Astrocyte of the cerebellum (primary cell): ENCODE measurements around the gene LCN6.

Experiments used
- DNase-seq: peaks from one replicate; pipeline ENCODE4 v3.0.0-alpha.2; 2011; ENCODE audit warnings: low read depth
- H3K4me3 ChIP-seq: 2 replicates; pipeline ENCODE4 v1.5.1; 2011; ENCODE audit warnings: mild to moderate bottlenecking, low read depth, low read length, moderate library complexity
- in situ Hi-C: cut with HindIII; loops from 2 replicates; pipeline ENCODE4 v1.10.0; 2017; ENCODE audit warnings: low sequenced_read_pairs
- TF ChIP-seq, protein P1 (sequence below): IDR thresholded peaks from 2 replicates; pipeline ENCODE4 v1.5.1; 2012; ENCODE audit warnings: low read length, low read depth, moderate library complexity, mild to moderate bottlenecking; ENCODE audit errors: missing control alignments

Gene LCN6

GRCh38 chr9:136743639-136744211, 4.6 kb downstream of the LCN6 start:
- in situ Hi-C loops = no loop called here
- TF ChIP-seq, protein P1, sequence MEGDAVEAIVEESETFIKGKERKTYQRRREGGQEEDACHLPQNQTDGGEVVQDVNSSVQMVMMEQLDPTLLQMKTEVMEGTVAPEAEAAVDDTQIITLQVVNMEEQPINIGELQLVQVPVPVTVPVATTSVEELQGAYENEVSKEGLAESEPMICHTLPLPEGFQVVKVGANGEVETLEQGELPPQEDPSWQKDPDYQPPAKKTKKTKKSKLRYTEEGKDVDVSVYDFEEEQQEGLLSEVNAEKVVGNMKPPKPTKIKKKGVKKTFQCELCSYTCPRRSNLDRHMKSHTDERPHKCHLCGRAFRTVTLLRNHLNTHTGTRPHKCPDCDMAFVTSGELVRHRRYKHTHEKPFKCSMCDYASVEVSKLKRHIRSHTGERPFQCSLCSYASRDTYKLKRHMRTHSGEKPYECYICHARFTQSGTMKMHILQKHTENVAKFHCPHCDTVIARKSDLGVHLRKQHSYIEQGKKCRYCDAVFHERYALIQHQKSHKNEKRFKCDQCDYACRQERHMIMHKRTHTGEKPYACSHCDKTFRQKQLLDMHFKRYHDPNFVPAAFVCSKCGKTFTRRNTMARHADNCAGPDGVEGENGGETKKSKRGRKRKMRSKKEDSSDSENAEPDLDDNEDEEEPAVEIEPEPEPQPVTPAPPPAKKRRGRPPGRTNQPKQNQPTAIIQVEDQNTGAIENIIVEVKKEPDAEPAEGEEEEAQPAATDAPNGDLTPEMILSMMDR = no peak
- no peak overlapping the region for H3K4me3 ChIP-seq
- no peak for DNase-seq

DNA sequence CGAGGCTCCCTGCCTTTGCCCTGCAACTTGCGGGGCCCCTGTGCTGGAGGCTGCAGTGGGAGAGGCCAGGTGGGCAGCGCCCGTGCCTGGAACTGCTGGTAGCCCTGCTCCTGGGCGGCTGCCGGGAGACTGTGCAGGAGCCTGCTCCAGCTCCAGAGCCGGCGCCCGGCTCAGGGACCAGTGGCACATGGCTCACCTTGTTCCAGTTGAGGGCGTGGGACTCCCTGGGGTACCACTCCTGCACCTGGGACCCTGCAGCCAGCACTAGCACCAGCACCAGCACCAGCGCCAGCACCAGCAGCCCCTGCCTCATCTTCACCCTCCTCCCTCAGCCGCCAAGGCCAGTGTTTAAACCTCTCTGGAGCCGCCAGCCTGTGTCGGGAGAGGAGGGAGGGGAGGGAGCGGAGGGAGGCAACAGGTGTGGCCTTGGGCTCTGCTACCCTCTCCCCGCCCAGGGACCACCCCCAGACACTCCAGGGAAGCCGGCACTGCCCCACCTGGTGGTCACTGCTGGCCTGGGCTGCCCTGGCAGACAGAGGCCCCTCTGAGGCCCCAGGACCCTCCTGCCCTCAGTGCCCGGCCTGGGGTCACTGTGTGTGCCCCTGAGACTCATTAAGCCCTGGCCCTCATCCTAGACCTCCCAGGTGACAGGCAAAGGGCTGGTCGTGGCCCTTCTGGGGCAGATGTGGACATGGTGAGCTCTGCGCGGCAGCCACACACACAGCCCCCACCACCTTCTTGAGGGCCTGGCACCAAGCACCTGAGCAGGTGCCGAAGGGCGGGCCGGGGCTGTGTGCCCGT, 5.5 kb downstream of the LCN6 start, which contains the start of gene LCN10:
Gene LCN10 (minus strand): TSS at position 350 of the 801 bp plus-strand sequence. CDS start 37 bp downstream, at position 313.
- DNase-seq = no peak
- TF ChIP-seq, protein P1 = peak; percentile 46
- no peak within 1 kb of the TSS for H3K4me3 ChIP-seq
- in situ Hi-C loops = no loop called here

DNA sequence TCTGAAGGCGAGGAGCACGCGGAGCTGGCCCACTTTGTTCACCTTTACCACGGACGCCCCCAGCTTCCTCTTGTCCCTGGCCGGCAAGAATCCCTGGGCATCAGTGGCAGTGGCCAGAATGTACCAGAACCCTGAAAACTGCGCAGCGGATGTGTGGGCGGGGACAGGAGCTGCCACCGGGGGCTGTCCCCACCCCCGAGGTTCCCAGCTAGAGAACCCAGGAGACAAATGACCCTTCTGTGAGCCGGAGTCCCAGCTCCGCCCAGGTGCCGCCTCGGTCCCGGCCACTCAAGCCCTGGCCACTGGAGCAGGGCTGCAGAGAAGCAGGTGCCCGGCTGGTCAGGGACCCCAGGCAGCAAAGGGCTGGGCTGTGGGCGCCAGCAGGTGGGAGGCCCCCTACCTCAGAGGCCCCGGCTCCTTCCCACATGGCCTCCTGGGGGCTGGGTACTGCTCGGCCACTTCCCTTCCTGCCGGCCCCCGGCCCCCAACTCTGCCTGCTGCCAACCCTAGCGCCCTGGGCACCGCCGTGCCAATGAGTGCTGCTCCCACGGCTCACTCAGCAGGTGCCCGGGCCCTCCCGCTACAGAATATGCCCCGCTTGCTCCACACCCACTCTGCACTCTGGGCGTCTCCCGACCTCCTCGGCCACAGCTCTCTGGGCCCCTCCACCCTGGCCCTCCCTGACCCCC, 6.3 kb downstream of the LCN6 start:
- in situ Hi-C loops = no loop called here
- no peak for DNase-seq
- H3K4me3 ChIP-seq = no peak overlapping the region
- TF ChIP-seq, protein P1 = no peak

DNA sequence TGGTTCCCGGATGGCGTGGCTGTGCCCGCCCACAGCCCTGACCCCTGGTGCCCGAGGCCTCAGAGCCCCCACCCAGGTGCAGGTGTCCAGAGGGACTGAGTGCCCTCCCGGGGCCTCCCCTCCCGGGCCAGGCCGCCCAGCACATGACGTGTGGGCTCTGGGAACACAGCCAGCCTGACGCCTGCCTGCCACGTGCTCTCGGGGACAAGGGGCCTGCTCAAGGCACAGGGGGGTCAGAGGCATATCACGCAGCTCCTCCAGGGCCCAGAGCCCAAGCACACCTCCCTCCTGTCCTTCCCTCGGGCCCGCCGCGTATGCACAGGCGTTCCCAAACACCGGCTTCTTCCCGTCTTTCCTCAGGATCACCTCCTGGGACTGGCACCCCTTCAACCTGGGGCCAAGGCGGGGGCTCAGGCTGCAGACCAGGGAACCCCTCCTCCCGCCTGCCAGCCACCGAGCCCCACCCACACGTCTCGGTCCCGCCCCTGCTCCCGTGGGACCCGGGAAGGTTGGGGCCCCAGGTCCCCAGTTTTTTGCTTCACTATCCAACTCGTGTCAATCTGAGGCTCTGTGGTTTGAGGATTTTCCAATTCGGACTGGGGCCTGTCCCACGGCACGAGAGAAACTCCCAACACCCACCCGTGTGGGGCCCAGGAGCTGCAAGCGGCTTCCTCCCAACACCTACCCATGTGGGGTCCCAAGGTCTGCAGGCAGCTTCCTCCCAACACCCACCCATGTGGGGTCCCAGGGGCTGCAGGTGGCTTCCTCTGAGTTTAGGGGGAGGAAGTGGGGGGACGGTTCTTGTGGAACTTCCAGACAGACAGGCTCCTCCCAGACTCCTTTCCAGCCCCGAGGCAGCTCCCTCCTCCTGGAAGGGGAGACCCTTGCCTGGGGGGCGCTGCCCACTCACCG, 7.1 kb downstream of the LCN6 start:
- in situ Hi-C loops = no loop called here
- TF ChIP-seq, protein P1 = no peak
- no peak for DNase-seq
- no peak overlapping the region for H3K4me3 ChIP-seq

GRCh38 chr9:136740491-136740890, 7.8 kb downstream of the LCN6 start:
- TF ChIP-seq, protein P1 = no peak
- no peak overlapping the region for H3K4me3 ChIP-seq
- in situ Hi-C loops = no loop called here
- DNase-seq = no peak

DNA sequence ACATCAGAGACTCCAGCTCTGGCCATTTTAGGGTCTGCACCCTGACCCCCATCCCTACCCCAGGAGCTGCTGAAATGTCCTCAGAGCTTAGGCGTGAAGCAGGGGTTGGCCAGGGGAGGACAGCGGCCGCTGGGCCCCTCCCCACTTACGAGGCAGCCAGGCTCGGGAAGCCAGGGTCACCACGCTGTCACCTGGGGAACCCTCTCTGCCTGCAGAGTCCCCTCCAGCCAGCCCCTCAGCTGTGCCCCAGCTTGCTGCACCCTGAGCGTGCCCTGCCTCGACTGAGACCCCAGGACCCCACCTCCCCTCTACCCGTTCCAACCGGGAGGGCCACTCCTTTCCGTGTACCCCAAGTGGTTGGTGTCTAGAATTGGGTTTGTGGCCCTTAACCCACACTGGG, 8.3 kb downstream of the LCN6 start:
- TF ChIP-seq, protein P1 = no peak
- in situ Hi-C loops = no loop called here
- no peak for DNase-seq
- H3K4me3 ChIP-seq = no peak overlapping the region
